Mesendoderm (in vitro differentiated cells): Measurements from ENCODE around the gene TMEM128.

ENCODE experiments used
- DNase-seq: peaks from one replicate; pipeline ENCODE4 v3.0.0; 2013
- H2AK5ac ChIP-seq: 2 replicates; pipeline ENCODE4 v1.6.1; 2013; ENCODE audit warnings: low read length, inconsistent platforms
- H2BK120ac ChIP-seq: 2 replicates; pipeline ENCODE4 v1.6.1; 2013; ENCODE audit warnings: low read depth, mild to moderate bottlenecking, low read length, moderate library complexity, mixed read lengths
- H2BK15ac ChIP-seq: replicated peaks from 2 replicates; pipeline ENCODE4 v1.6.1; 2013; ENCODE audit warnings: low read depth, mild to moderate bottlenecking, moderate library complexity
- H2BK5ac ChIP-seq: 2 replicates; pipeline ENCODE4 v1.6.1; 2013; ENCODE audit warnings: low read length, inconsistent platforms
- H3K18ac ChIP-seq: 2 replicates; pipeline ENCODE4 v1.6.1; 2013; ENCODE audit warnings: mild to moderate bottlenecking, low read length, mixed read lengths
- H3K23ac ChIP-seq: one replicate; pipeline ENCODE4 v1.6.1; 2013; ENCODE audit warnings: low read length
- H3K27ac ChIP-seq: 2 replicates; pipeline ENCODE4 v1.5.1; 2013; ENCODE audit warnings: low read depth, mild to moderate bottlenecking, inconsistent platforms, low read length, moderate library complexity
- H3K27me3 ChIP-seq: 2 replicates; pipeline ENCODE4 v1.6.1; 2013; ENCODE audit warnings: low read length, control low read depth, mild to moderate bottlenecking, inconsistent platforms; ENCODE audit not compliant: insufficient read depth, poor library complexity
- H3K36me3 ChIP-seq: 2 replicates; pipeline ENCODE4 v1.6.1; 2013; ENCODE audit warnings: low read length, inconsistent platforms; ENCODE audit not compliant: control insufficient read depth, insufficient read depth
- H3K4ac ChIP-seq: one replicate; pipeline ENCODE4 v1.6.1; 2013; ENCODE audit warnings: low read depth, mild to moderate bottlenecking, low read length, moderate library complexity
- H3K4me1 ChIP-seq: 2 replicates; pipeline ENCODE4 v1.6.1; 2013; ENCODE audit warnings: low read depth, low read length, inconsistent platforms; ENCODE audit not compliant: control insufficient read depth
- H3K4me2 ChIP-seq: 2 replicates; pipeline ENCODE4 v1.6.1; 2013; ENCODE audit warnings: low read length
- H3K4me3 ChIP-seq: 2 replicates; pipeline ENCODE4 v1.5.1; 2013; ENCODE audit warnings: mild to moderate bottlenecking, low read length
- H3K56ac ChIP-seq: one replicate; pipeline ENCODE4 v1.6.1; 2013; ENCODE audit warnings: low read length
- H3K79me1 ChIP-seq: 2 replicates; pipeline ENCODE4 v1.6.1; 2013; ENCODE audit warnings: low read length, inconsistent platforms
- H3K79me2 ChIP-seq: 2 replicates; pipeline ENCODE4 v1.6.1; 2013; ENCODE audit warnings: mild to moderate bottlenecking, low read length; ENCODE audit not compliant: control insufficient read depth, insufficient read depth
- H3K9ac ChIP-seq: 2 replicates; pipeline ENCODE4 v1.6.1; 2013; ENCODE audit warnings: low read length, inconsistent platforms
- H4K5ac ChIP-seq: one replicate; pipeline ENCODE4 v1.6.1; 2013; ENCODE audit warnings: low read length
- H4K8ac ChIP-seq: one replicate; pipeline ENCODE4 v1.6.1; 2013; ENCODE audit warnings: low read depth, mild to moderate bottlenecking, control low read depth, low read length, moderate library complexity
- WGBS: extraction: QIAGEN DNeasy Blood & Tissue Kit; methylation state at CpG from one replicate; pipeline ENCODE4 v1.1.7; 2013; ENCODE audit warnings: low lambda C conversion rate, missing lambda C conversion rate; ENCODE audit not compliant: insufficient coverage; ENCODE audit errors: extremely low coverage; 5-methylcytosine and 5-hydroxymethylcytosine counted together

Gene TMEM128

DNA sequence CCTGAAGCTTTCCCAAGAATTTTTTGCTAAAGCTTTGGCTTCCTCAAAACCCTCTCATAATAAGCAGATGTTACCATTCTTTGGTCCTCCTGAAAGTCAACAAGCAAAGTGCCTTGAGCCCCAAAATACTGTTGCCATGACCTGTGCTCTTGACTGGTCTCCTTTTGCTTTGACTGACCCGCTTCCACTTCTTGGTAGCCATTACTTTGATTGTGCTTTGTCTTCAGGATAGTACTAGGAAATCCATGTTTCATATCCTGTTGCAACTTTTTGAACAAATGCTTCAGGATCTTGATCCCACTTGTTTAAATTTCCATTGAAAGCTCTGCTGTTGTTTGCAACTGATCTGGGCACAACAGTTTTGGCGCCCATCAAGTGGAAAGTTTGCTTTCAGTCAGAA is 14.4 kb downstream of the TMEM128 start:
- Histone ChIP-seq H3K23ac (no peak overlapping the region), H3K4me3 (no peak overlapping the region), H3K4me2 (no peak overlapping the region), H4K5ac (no peak overlapping the region), H4K8ac (no peak overlapping the region), H2BK5ac (no peak overlapping the region), H3K9ac (no peak overlapping the region), H2BK120ac (no peak overlapping the region), H3K79me2 (no peaks in the 10 kb centered on the region), H3K36me3 (peaks cover 1% of the 10 kb centered on the region), H3K56ac (no peak overlapping the region), H3K18ac (no peak overlapping the region), H3K4me1 (no peaks in the 10 kb centered on the region), H3K27me3 (no peaks in the 10 kb centered on the region), H3K79me1 (no peaks in the 10 kb centered on the region), H3K4ac (no peak overlapping the region), H2BK15ac (no peak overlapping the region), H3K27ac (no peak overlapping the region), H2AK5ac (no peak overlapping the region)
- DNase-seq: no peak
- no CpG with 5 or more reads among the region's 2 CpGs for WGBS

DNA sequence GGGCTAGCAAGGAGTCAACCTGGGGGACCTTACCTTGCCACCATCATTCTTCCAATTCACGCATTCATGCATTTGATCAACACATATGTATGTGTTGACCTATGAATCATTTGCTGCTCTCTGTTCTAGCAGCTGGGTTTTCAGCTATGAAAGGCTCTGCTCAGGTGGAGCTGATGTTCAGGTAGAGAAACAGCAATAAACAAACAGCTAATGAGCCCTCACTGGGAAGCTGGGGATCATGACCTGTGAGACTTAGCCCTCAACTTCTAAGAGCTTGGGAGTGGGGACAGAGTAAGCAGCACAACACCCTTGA is 19.7 kb downstream of the TMEM128 start:
- Histone ChIP-seq H3K36me3 (no peaks in the 10 kb centered on the region), H3K79me2 (no peaks in the 10 kb centered on the region), H3K4me1 (no peaks in the 10 kb centered on the region), H2BK15ac (no peak overlapping the region), H2BK5ac (no peak overlapping the region), H3K9ac (no peak overlapping the region), H3K4me2 (no peak overlapping the region), H3K27me3 (peaks cover 26% of the 10 kb centered on the region), H3K18ac (no peak overlapping the region), H4K5ac (no peak overlapping the region), H3K4me3 (no peak overlapping the region), H2BK120ac (no peak overlapping the region), H3K79me1 (no peaks in the 10 kb centered on the region), H4K8ac (no peak overlapping the region), H3K27ac (no peak overlapping the region), H3K56ac (no peak overlapping the region), H3K4ac (no peak overlapping the region), H2AK5ac (no peak overlapping the region), H3K23ac (no peak overlapping the region)
- no peak for DNase-seq
- WGBS: no CpG with 5 or more reads among the region's 1 CpG

DNA sequence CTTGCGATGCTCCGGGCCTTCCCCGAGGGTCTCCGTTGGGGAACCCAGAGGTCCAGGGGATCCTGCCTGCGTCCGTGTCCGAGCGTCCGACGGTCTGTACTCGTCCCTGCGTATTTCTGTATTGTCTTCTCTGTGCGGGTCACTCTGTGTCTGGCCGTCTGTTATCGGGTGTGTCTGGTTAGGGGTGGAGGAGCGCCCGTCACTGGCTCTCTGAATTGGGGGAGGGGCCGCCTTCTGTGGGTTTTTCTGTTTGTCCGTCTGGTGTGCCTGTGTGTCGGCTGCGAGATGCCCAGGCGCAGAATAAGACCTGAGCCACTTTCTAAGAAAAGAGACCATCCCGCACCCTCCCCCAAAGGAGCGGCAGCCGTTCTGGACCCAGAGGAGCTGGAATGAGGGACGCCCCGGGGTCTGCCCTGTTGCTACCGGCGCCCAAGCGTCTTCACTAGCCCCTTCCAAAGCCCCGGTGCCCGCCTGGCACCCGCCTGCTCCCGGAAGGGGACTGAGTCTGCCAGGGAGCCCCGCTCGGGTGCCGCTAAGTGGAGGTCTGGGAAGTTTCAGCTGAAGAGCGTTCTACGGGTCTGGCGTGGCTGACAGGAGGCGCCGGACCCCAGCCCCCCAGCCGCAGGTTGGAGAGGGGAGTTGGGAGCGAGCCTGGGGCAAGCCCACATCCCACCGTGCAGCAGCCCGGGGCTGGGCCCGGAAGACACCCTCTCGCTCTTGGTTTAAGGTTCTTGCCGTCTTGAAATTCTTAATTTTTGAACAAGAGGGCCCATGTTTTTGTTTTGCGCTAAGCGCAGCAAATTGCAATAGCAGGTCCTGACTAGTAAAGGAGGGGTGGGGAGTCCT is 20.3 kb downstream of the TMEM128 start:
- Histone ChIP-seq H3K23ac (no peak overlapping the region), H3K4ac (no peak overlapping the region), H3K4me2 (no peak overlapping the region), H2BK120ac (no peak overlapping the region), H4K5ac (no peak overlapping the region), H3K9ac (no peak overlapping the region), H2AK5ac (no peak overlapping the region), H3K27me3 (peaks cover 26% of the 10 kb centered on the region), H2BK15ac (no peak overlapping the region), H3K79me2 (no peaks in the 10 kb centered on the region), H3K27ac (no peak overlapping the region), H3K4me3 (no peak overlapping the region), H3K18ac (no peak overlapping the region), H3K56ac (no peak overlapping the region), H2BK5ac (no peak overlapping the region), H3K4me1 (no peaks in the 10 kb centered on the region), H3K36me3 (no peaks in the 10 kb centered on the region), H3K79me1 (no peaks in the 10 kb centered on the region), H4K8ac (no peak overlapping the region)
- WGBS: no CpG with 5 or more reads among the region's 51 CpGs
- no peak for DNase-seq

DNA sequence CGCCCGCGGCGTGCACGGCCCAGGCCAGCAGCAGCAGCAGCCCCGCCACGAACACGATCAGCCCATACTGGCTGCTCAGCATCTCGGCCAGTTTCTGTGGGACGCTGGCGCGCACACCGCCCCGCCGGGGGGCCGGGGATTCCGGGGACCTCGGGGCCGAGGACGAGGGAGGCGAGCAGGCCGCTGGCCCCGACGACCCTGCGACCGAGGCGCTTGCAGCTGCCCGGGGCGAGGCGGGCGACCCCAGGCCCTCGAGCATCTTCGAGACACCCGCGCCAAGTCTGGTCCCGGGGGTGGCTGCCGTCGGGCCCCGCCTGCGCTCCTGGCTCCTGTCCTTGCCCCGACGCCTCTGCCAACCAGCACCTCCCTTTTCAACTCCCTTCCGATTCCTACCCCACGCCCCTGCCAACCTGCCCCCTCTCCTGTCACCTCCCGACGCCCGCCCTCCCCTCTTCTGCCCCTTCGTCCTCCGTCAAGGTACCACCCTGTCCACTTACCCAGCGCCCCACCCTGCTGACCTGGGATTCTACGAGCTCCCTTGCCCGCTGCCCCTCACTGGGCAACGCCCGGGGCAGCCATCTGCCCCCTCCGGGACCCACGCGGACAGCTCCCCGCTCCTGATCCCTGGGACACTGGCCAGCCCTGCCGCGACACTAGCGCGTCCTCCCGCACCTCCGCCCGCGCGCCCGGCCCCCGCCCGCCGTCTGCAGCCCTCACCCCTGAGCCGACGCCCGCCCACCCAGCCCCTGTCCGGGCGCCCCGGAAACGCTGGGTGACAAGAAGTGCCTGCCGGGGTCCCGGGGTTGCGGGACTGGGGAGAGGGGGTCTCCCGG is 21.2 kb downstream of the TMEM128 start, which contains the start of gene OTOP1:
OTOP1 (minus strand) TSS at position 324 of the 833 bp plus-strand sequence; CDS start at position 259, 65 bp downstream.
- H3K4me1 ChIP-seq: no peaks in the 10 kb centered on the region
- no peak within 1 kb of the TSS for H2AK5ac ChIP-seq
- no peak within 1 kb of the TSS for H3K4ac ChIP-seq
- H3K4me3 ChIP-seq: no peak within 1 kb of the TSS
- no peak within 1 kb of the TSS for H3K56ac ChIP-seq
- no peak within 1 kb of the TSS for H2BK15ac ChIP-seq
- H3K9ac ChIP-seq: no peak within 1 kb of the TSS
- no peak within 1 kb of the TSS for H3K4me2 ChIP-seq
- WGBS: no CpG with 5 or more reads among the region's 82 CpGs
- DNase-seq: no peak
- H3K18ac ChIP-seq: no peak within 1 kb of the TSS
- H4K8ac ChIP-seq: no peak within 1 kb of the TSS
- H3K27ac ChIP-seq: no peak within 1 kb of the TSS
- no peak within 1 kb of the TSS for H2BK5ac ChIP-seq
- H2BK120ac ChIP-seq: no peak within 1 kb of the TSS
- peaks cover 26% of the 10 kb centered on the region for H3K27me3 ChIP-seq
- no peaks in the 10 kb centered on the region for H3K36me3 ChIP-seq
- no peaks in the 10 kb centered on the region for H3K79me2 ChIP-seq
- no peaks in the 10 kb centered on the region for H3K79me1 ChIP-seq
- H3K23ac ChIP-seq: no peak within 1 kb of the TSS
- H4K5ac ChIP-seq: no peak within 1 kb of the TSS

DNA sequence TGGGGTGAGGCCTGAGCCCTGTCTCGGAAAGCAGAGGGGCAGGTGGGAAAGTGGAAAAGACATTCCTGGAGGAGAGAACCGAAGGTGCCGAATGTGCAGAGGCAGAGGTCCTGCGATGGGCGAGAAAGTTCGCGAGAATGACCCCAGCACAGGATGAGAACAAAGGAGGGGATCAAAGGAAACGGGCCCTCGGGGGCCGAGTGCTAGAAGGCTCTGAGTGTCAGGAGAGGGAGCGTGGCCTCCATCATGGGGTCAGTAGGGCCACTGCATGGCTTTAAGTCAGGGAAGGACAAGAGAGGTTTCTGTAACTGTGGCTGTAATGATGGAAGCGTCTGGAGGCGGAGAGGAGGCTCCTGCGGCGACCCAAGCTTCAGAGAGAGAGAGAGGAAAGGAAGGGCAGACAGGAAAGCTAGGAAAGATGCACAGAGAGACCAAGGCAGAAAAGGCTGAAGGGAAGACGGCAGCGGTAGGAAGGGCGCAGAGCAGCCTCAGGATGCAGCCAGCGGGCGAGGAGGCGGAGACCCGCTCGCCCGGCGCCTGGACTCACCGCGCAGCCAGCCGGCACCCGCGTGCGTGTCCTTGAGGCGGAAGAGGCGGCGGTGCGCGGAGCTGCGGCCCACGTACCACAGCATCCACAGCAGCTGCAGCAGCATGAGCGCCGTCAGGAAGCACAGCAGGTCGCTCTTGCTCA is 22.0 kb downstream of the TMEM128 start:
- Histone ChIP-seq H3K79me1 (no peaks in the 10 kb centered on the region), H2BK120ac (no peak overlapping the region), H3K9ac (no peak overlapping the region), H3K36me3 (no peaks in the 10 kb centered on the region), H3K27ac (no peak overlapping the region), H3K27me3 (peaks cover 26% of the 10 kb centered on the region), H4K8ac (no peak overlapping the region), H3K23ac (no peak overlapping the region), H3K4ac (no peak overlapping the region), H2AK5ac (no peak overlapping the region), H3K4me2 (no peak overlapping the region), H3K4me1 (no peaks in the 10 kb centered on the region), H3K18ac (no peak overlapping the region), H2BK5ac (no peak overlapping the region), H3K56ac (no peak overlapping the region), H3K79me2 (no peaks in the 10 kb centered on the region), H4K5ac (no peak overlapping the region), H2BK15ac (no peak overlapping the region), H3K4me3 (no peak overlapping the region)
- WGBS: no CpG with 5 or more reads among the region's 41 CpGs
- no peak for DNase-seq
